Caco-2 (cell line): ENCODE measurements around the gene AKNA. TPM values are rescaled to one million over a fixed set of nuclear protein-coding genes. Genes with fewer than 3 reads are reported as not detected.

Experiments
- BruUV-seq: library from RNA; stranded (reverse); fragments of 400-500 nt; replicated peaks from 2 replicates; lab custom pipeline; 2021; lab: Mats Ljungman, UMichigan
- CTCF ChIA-PET: fragments of 300-600 bp; sonication (Branson Sonifier 250); formaldehyde crosslinking; loops from one replicate; lab custom pipeline; 2022; ENCODE audit warnings: antibody characterized with exemption; lab: Charles Lee
- POLR2A ChIA-PET: fragments of 300-600 bp; sonication (Branson Sonifier 250); formaldehyde crosslinking; loops from one replicate; lab custom pipeline; 2022; ENCODE audit warnings: antibody characterized with exemption; lab: Charles Lee
- DNase-seq, 2 experiments: peaks; one replicate each; pipeline versions ENCODE4 v3.0.0 to v3.0.0-alpha.2; 2020 to 2022
- H3K27me3 ChIP-seq: replicated peaks from 2 replicates; pipeline ENCODE4 v1.6.0; 2011; ENCODE audit warnings: low read length; ENCODE audit not compliant: control insufficient read depth, insufficient read depth
- H3K36me3 ChIP-seq: 2 replicates; pipeline ENCODE4 v1.5.1; 2011; ENCODE audit warnings: low read length; ENCODE audit not compliant: control insufficient read depth, insufficient read depth
- H3K4me1 ChIP-seq: fragments of 250-450 bp; sonication (Bioruptor Pico); 2 replicates; pipeline ENCODE4 v1.5.1; 2020; ENCODE audit warnings: mild to moderate bottlenecking
- H3K4me3 ChIP-seq: 2 replicates; pipeline ENCODE4 v1.5.1; 2011; ENCODE audit warnings: low read depth, mild to moderate bottlenecking, control low read depth, low read length
- H3K9me3 ChIP-seq: fragments of 250-450 bp; sonication (Bioruptor Pico); 2 replicates; pipeline ENCODE4 v1.5.1; 2020; ENCODE audit warnings: mild to moderate bottlenecking, moderate library complexity
- H3K27ac Mint-ChIP-seq: one replicate; pipeline ENCODE4 v1.8.0; 2022; ENCODE audit warnings: mixed read lengths; ENCODE audit not compliant: unreplicated experiment
- H3K27me3 Mint-ChIP-seq: one replicate; pipeline ENCODE4 v1.8.0; 2022; ENCODE audit warnings: mixed read lengths; ENCODE audit not compliant: insufficient read depth, unreplicated experiment
- H3K36me3 Mint-ChIP-seq: one replicate; pipeline ENCODE4 v1.8.0; 2022; ENCODE audit warnings: mild to moderate bottlenecking, mixed read lengths; ENCODE audit not compliant: insufficient read depth, unreplicated experiment
- H3K4me1 Mint-ChIP-seq: one replicate; pipeline ENCODE4 v1.8.0; 2022; ENCODE audit warnings: low read depth, mixed read lengths; ENCODE audit not compliant: unreplicated experiment
- H3K4me3 Mint-ChIP-seq: one replicate; pipeline ENCODE4 v1.8.0; 2022; ENCODE audit warnings: mild to moderate bottlenecking, moderate library complexity, mixed read lengths; ENCODE audit not compliant: unreplicated experiment
- H3K9me3 Mint-ChIP-seq: one replicate; pipeline ENCODE4 v1.8.0; 2022; ENCODE audit warnings: mixed read lengths; ENCODE audit not compliant: unreplicated experiment
- intact Hi-C: fragments of 100-400 bp; cut with micrococcal nuclease; formaldehyde crosslinking; loops from one replicate; pipeline ENCODE4 v1.10.0; 2022; ENCODE audit not compliant: unreplicated experiment
- total RNA-seq: library from RNA; stranded (reverse); gene quantifications from 2 replicates; pipeline ENCODE4 v1.2.3, GENCODE V29; 2022
- TF ChIP-seq, protein P1 (sequence below), 2 experiments: fragments of 200-600 bp in 1 of 2; IDR thresholded peaks; 1 replicate in 1 of 2; 2 replicates in 1 of 2; pipeline versions ENCODE4 v1.5.1 to v1.8.0; 2011 to 2022; ENCODE audit warnings: antibody characterized with exemption in 1 of 2, control low read depth in 1 of 2, inconsistent platforms in 1 of 2, low read depth in 1 of 2, low read length in 1 of 2, mild to moderate bottlenecking in 1 of 2, moderate library complexity in 1 of 2; ENCODE audit not compliant: insufficient read depth in 1 of 2, severe bottlenecking in 1 of 2, unreplicated experiment in 1 of 2

Gene AKNA
- total RNA-seq, 1 experiment from 2014 or later = 57.8 TPM

DNA sequence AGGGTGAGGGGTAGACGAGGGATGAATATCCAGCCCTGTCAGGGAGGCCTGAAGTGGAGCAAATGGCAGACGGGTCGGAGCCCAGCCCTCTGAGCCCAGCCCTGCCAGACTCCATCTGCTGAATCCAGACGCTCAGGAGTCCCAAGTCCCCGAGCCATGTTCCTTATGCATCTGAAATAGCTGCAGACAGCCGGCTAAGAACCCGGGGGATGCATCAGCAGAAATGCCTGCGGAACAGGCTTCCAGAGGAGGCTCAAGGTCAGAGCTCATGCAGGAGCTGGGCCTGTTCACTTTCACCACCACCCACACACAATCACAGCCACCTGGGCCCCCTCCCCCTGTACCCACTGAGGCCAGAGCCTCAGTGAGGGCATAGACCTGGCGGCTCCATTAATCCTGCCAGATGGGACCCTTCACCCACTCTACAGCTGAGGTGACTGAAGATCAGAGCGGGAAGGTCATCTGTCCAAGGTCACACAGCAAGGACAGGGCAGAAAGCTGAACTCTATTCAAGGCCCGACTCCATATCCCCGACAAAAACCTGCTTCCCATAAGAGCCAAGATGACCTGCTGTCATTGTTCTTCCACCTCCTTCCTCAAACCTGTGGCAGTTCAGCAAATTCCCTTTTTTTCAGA, 24.4 kb upstream of the AKNA start:
- H3K4me3 ChIP-seq = no peak overlapping the region
- BruUV-seq = no TSS peak
- no peak overlapping the region for H3K4me3 Mint-ChIP-seq
- H3K27me3 Mint-ChIP-seq = no peaks in the 10 kb centered on the region
- DNase-seq = no peak
- no peaks in the 10 kb centered on the region for H3K36me3 ChIP-seq
- intact Hi-C loops = no loop called here
- ChIA-PET CTCF (interaction anchor here (0.8 kb wide), 1 partner anchor 19 kb away, joined by 4 read pairs; no protein-coding TSS in a partner anchor), POLR2A (no interaction called here)
- no peaks in the 10 kb centered on the region for H3K9me3 ChIP-seq
- no peaks in the 10 kb centered on the region for H3K4me1 ChIP-seq
- no peaks in the 10 kb centered on the region for H3K4me1 Mint-ChIP-seq
- H3K27ac Mint-ChIP-seq = no peak overlapping the region
- no peaks in the 10 kb centered on the region for H3K27me3 ChIP-seq
- no peaks in the 10 kb centered on the region for H3K9me3 Mint-ChIP-seq
- TF ChIP-seq, protein P1, sequence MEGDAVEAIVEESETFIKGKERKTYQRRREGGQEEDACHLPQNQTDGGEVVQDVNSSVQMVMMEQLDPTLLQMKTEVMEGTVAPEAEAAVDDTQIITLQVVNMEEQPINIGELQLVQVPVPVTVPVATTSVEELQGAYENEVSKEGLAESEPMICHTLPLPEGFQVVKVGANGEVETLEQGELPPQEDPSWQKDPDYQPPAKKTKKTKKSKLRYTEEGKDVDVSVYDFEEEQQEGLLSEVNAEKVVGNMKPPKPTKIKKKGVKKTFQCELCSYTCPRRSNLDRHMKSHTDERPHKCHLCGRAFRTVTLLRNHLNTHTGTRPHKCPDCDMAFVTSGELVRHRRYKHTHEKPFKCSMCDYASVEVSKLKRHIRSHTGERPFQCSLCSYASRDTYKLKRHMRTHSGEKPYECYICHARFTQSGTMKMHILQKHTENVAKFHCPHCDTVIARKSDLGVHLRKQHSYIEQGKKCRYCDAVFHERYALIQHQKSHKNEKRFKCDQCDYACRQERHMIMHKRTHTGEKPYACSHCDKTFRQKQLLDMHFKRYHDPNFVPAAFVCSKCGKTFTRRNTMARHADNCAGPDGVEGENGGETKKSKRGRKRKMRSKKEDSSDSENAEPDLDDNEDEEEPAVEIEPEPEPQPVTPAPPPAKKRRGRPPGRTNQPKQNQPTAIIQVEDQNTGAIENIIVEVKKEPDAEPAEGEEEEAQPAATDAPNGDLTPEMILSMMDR (IDR thresholded peaks at IDR 0.05; ENCODE audit: insufficient read depth in 1 of 2, low read depth in 1 of 2, low read length in 1 of 2, severe bottlenecking in 1 of 2, unreplicated experiment in 1 of 2) = no peak
- no peaks in the 10 kb centered on the region for H3K36me3 Mint-ChIP-seq

DNA sequence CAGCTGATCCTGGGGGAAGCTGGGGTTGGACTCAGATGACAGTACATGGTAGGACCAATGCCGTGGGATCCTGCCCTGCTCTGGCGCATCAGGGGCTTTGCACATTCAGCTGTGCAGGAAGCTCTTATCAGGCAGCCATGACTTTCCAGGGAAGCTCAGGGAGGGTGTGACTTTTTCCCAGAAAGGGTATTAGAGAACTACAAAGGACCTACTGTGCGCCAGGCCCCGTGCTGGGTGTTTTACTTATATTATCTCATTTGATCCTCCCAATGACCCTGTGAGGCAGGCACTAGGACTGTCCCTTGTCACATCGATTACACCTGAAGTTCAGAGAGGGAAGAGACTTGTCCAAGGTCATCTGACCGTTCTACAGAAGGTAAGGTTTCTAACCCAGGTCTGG, 23.7 kb upstream of the AKNA start:
- H3K9me3 ChIP-seq = no peaks in the 10 kb centered on the region
- Mint-ChIP-seq H3K36me3 (no peaks in the 10 kb centered on the region), H3K4me3 (no peak overlapping the region), H3K4me1 (no peaks in the 10 kb centered on the region), H3K27me3 (no peaks in the 10 kb centered on the region), H3K9me3 (no peaks in the 10 kb centered on the region), H3K27ac (no peak overlapping the region)
- no peak overlapping the region for H3K4me3 ChIP-seq
- ChIA-PET POLR2A (no interaction called here), CTCF (no interaction called here)
- intact Hi-C loops = no loop called here
- TF ChIP-seq, protein P1 (IDR thresholded peaks at IDR 0.05; ENCODE audit: insufficient read depth in 1 of 2, low read depth in 1 of 2, low read length in 1 of 2, severe bottlenecking in 1 of 2, unreplicated experiment in 1 of 2) = no peak
- BruUV-seq = no TSS peak
- no peaks in the 10 kb centered on the region for H3K36me3 ChIP-seq
- no peaks in the 10 kb centered on the region for H3K27me3 ChIP-seq
- no peak for DNase-seq
- no peaks in the 10 kb centered on the region for H3K4me1 ChIP-seq

DNA sequence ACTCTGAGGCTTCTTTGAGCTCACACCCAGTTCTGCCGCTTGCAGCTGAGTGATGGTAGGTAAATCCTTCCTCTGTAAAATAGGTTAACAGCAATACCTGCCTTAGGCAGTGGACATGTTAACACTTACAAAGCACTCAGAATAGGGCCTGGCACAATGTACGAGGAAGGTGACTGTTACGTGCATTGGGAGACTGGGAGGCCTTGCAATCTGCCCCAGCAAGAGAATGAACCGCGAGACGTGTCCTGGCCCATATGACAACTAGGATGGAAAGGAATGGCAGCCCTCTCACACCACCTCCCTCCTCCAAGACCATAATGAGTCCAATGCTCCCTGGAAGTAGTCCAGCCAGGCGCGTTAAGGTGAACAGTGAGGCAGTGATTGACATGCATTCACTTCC, 23.1 kb upstream of the AKNA start:
- Mint-ChIP-seq H3K9me3 (no peaks in the 10 kb centered on the region), H3K27ac (no peak overlapping the region), H3K36me3 (no peaks in the 10 kb centered on the region), H3K27me3 (no peaks in the 10 kb centered on the region), H3K4me1 (no peaks in the 10 kb centered on the region), H3K4me3 (no peak overlapping the region)
- no peaks in the 10 kb centered on the region for H3K9me3 ChIP-seq
- no peaks in the 10 kb centered on the region for H3K4me1 ChIP-seq
- TF ChIP-seq, protein P1 (IDR thresholded peaks at IDR 0.05; ENCODE audit: insufficient read depth in 1 of 2, low read depth in 1 of 2, low read length in 1 of 2, severe bottlenecking in 1 of 2, unreplicated experiment in 1 of 2) = no peak
- intact Hi-C loops = no loop called here
- H3K27me3 ChIP-seq = no peaks in the 10 kb centered on the region
- BruUV-seq = no TSS peak
- CTCF ChIA-PET = no interaction called here
- POLR2A ChIA-PET = no interaction called here
- DNase-seq = no peak
- H3K36me3 ChIP-seq = no peaks in the 10 kb centered on the region
- H3K4me3 ChIP-seq = no peak overlapping the region
